Ureter (tissue), 1 donor: ENCODE data around the gene P2RX4. TPM values are rescaled to one million over a fixed set of nuclear protein-coding genes. Genes with fewer than 3 reads are reported as not detected.
"Not testable (repeated sequence)": the region's sequence is repeated elsewhere in the genome, so short reads cannot be mapped to it uniquely, and the experiment has no call there.

Source experiments
- DNase-seq: peaks from one replicate; pipeline ENCODE4 v3.0.0-alpha.2; 2020; ENCODE audit warnings: low spot score
- total RNA-seq: library from RNA; stranded (reverse); gene quantifications from one replicate; pipeline ENCODE4 v1.2.4, GENCODE V29; 2023
- donor health status: DM: yes; HTN: yes; CAD: no.

P2RX4 gene
- total RNA-seq, 1 donor from 2014 or later = 28.0 TPM

GRCh38 chr12:121188227-121188626 lies 21.7 kb upstream of the P2RX4 start:
- no peak for DNase-seq

GRCh38 chr12:121189131-121189530 lies 20.8 kb upstream of the P2RX4 start:
- DNase-seq = no peak

- DNase-seq = no peak
Measured at GRCh38 chr12:121189619-121190155, 20.2 kb upstream of the P2RX4 start.

GRCh38 chr12:121190523-121191031 lies 19.4 kb upstream of the P2RX4 start:
- no peak for DNase-seq

GRCh38 chr12:121191151-121191550 lies 18.8 kb upstream of the P2RX4 start:
- DNase-seq = no peak

- no peak for DNase-seq
Measured at GRCh38 chr12:121196902-121197301, 13.0 kb upstream of the P2RX4 start.

GRCh38 chr12:121198949-121199348 lies 11.0 kb upstream of the P2RX4 start:
- DNase-seq = no peak

- not testable (repeated sequence) for DNase-seq
Measured at GRCh38 chr12:121201140-121201539, 8.8 kb upstream of the P2RX4 start.

GRCh38 chr12:121202407-121203355 lies 7.2 kb upstream of the P2RX4 start:
- no peak for DNase-seq

- DNase-seq = no peak
Measured at GRCh38 chr12:121203482-121203881, 6.4 kb upstream of the P2RX4 start.

- no peak for DNase-seq
Measured at GRCh38 chr12:121205491-121205890, 4.4 kb upstream of the P2RX4 start.

- not testable (repeated sequence) for DNase-seq
Measured at GRCh38 chr12:121208571-121208970, 1.4 kb upstream of the P2RX4 start.

GRCh38 chr12:121209221-121209620 lies 708 bp upstream of the P2RX4 start:
- DNase-seq = no peak

- DNase-seq = no peak
Measured at GRCh38 chr12:121212875-121213274, 2.9 kb downstream of the P2RX4 start.

- no peak for DNase-seq
Measured at GRCh38 chr12:121214166-121214777, 4.3 kb downstream of the P2RX4 start.

- DNase-seq = no peak
Measured at GRCh38 chr12:121214855-121215745, 5.2 kb downstream of the P2RX4 start.

GRCh38 chr12:121216102-121216501 lies 6.2 kb downstream of the P2RX4 start:
- no peak for DNase-seq

GRCh38 chr12:121217063-121217462 lies 7.1 kb downstream of the P2RX4 start:
- no peak for DNase-seq

- DNase-seq = no peak
Measured at GRCh38 chr12:121217761-121218160, 7.8 kb downstream of the P2RX4 start.

GRCh38 chr12:121218588-121219352 lies 8.8 kb downstream of the P2RX4 start:
- no peak for DNase-seq
